Measurements from ENCODE around the gene KRT40.
"Not testable (repeated sequence)": the region's sequence is repeated elsewhere in the genome, so short reads cannot be mapped to it uniquely, and the experiment has no call there.

KRT40 gene

DNA sequence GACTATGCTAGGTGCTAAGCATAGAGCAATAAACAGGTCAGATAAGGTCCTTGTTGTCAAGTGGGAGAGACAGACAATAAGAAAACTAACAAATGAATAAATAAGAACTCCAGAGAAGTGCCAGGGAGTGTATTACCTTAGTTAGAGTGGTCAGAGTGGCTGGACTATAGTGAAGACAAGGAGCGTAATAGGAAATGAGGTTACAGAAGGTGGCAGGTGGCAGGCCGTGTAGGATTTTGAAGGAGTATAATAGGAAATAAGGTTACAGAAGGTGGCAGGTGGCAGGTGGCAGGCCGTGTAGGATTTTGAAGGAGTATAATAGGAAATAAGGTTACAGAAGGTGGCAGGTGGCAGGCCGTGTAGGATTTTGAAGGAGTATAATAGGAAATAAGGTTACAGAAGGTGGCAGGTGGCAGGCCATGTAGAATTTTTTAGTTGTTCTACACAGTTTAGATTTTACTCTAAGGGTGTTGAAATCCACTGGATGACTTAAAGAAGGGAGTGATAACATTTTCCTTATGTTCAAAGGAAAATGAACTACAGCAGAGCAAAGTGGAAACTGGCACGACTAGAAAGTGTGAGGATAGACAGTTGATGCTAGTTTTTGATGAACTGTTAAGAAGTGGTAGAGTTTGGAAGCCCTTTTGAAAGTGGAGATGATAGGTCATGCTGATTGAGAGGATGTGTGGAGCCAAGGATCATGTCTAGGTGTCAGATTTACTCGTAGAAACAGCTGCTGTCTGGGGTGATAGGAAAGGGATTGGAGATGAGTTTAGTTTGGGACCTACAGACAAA, 28.4 kb upstream of the KRT40 start:
- no peak overlapping the region for H3K9ac ChIP-seq (ENCODE audit: low read length)
- no peaks in the 10 kb centered on the region for H3K27me3 ChIP-seq (ENCODE audit: control insufficient read depth, insufficient read depth, low read length)
- no peaks in the 10 kb centered on the region for H3K4me1 ChIP-seq (ENCODE audit: control insufficient read depth, insufficient read depth, low read length)
- H3K36me3 ChIP-seq (ENCODE audit: control insufficient read depth, insufficient read depth, low read length) = no peaks in the 10 kb centered on the region
- H3K4me3 ChIP-seq (ENCODE audit: low read length) = no peak overlapping the region
- H3K9me3 ChIP-seq (ENCODE audit: control insufficient read depth, low read length) = no peaks in the 10 kb centered on the region

DNA sequence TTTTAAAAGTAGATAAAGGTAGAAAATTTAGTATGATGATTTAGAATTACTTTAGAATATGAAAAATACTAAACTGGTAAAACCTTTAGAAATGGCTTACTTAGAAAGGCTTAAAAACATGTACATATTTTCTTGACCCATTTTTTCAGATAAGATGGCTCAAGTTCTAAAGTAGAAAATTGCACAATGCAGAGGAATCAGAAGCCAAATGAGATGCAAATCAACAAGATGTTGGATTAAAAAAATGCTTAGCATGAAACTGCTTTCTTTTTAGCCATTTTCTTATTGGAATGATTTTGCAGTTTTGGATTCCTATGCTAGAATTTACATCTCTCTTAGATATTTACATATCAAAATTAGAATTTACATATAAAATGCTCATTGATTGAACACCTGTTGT, 26.3 kb upstream of the KRT40 start:
- no peaks in the 10 kb centered on the region for H3K4me1 ChIP-seq (ENCODE audit: control insufficient read depth, insufficient read depth, low read length)
- H3K27me3 ChIP-seq (ENCODE audit: control insufficient read depth, insufficient read depth, low read length) = no peaks in the 10 kb centered on the region
- no peaks in the 10 kb centered on the region for H3K36me3 ChIP-seq (ENCODE audit: control insufficient read depth, insufficient read depth, low read length)
- no peak overlapping the region for H3K4me3 ChIP-seq (ENCODE audit: low read length)
- H3K9me3 ChIP-seq (ENCODE audit: control insufficient read depth, low read length) = no peaks in the 10 kb centered on the region
- no peak overlapping the region for H3K9ac ChIP-seq (ENCODE audit: low read length)

DNA sequence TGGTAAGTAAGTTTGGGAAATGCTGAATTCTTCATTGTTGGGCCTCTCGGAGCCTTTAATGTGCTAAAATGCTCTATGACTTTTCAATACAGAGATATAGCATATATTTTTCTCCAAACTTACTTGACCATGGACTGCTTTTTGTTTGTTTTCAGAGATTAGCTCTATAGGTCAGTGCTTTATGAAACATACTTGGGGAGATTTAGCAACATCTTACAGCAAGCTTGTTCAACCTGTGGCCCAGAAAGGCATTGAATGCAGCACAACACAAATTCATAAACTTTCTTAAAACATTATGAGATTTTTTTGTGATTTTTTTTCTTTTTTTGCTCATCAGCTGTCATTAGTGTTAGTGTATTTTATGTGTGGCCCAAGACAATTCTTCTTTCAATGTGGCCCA, 25.8 kb upstream of the KRT40 start:
- Histone ChIP-seq H3K9me3 (ENCODE audit: control insufficient read depth, low read length) (no peaks in the 10 kb centered on the region), H3K4me3 (ENCODE audit: low read length) (no peak overlapping the region), H3K4me1 (ENCODE audit: control insufficient read depth, insufficient read depth, low read length) (no peaks in the 10 kb centered on the region)

DNA sequence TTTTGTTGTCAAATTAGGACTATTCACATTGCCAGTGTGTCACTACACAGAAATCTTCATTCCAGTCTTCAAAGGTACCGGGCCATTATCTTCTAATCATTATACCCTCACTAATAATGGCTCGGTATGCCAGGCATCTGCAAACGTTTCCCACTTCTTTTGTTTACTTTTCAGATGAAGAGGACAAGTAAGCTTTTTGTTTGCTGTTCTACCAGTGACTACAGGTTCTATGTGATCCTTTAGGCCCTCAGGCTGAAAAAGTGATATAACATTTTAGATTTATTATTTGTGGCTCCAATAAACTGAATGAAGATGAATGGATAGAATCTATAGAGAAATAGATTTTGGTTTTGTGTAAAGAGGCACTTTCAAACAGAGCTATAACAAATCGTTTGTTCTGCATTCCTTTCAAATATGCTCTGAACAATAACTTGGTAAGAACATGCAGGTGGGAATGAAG, 25.2 kb upstream of the KRT40 start:
- H3K4me3 ChIP-seq (ENCODE audit: low read length) = no peak overlapping the region
- H3K4me1 ChIP-seq (ENCODE audit: control insufficient read depth, insufficient read depth, low read length) = no peaks in the 10 kb centered on the region
- no peaks in the 10 kb centered on the region for H3K36me3 ChIP-seq (ENCODE audit: control insufficient read depth, insufficient read depth, low read length)
- H3K27me3 ChIP-seq (ENCODE audit: control insufficient read depth, insufficient read depth, low read length) = no peaks in the 10 kb centered on the region
- H3K9ac ChIP-seq (ENCODE audit: low read length) = no peak overlapping the region
- H3K9me3 ChIP-seq (ENCODE audit: control insufficient read depth, low read length) = no peaks in the 10 kb centered on the region

More for the DNA sequence above, 25.8 kb upstream of the KRT40 start:
- no peaks in the 10 kb centered on the region for H3K36me3 ChIP-seq (ENCODE audit: control insufficient read depth, insufficient read depth, low read length)
- H3K27me3 ChIP-seq (ENCODE audit: control insufficient read depth, insufficient read depth, low read length) = no peaks in the 10 kb centered on the region
- H3K9ac ChIP-seq (ENCODE audit: low read length) = no peak overlapping the region

DNA sequence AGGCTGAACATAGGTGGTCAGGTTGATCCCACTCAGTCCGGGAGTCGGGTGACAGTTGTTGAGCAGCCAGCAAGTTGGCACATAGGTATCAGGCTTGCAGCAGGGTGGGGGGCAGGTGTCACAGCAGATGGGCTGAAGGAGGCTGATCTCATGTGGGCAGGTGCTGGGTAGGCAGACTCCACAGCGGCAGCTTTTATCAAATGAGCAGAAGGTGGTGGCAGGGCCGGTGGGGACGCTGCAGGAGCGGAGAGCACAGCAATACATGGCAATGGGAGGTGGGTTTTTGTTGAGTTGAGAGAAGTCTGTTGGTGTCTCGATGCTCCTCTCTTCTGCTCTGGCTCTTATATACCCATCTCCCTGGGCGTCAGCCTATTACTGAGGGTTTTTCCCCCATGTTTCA, 24.7 kb upstream of the KRT40 start, which contains the start of gene KRTAP3-1:
Gene KRTAP3-1 (minus strand): TSS at position 318 of the 400 bp plus-strand sequence. CDS start 54 bp downstream, at position 264.
- no peak within 1 kb of the TSS for H3K9ac ChIP-seq (ENCODE audit: low read length)
- no peaks in the 10 kb centered on the region for H3K36me3 ChIP-seq (ENCODE audit: control insufficient read depth, insufficient read depth, low read length)
- no peaks in the 10 kb centered on the region for H3K27me3 ChIP-seq (ENCODE audit: control insufficient read depth, insufficient read depth, low read length)
- H3K4me1 ChIP-seq (ENCODE audit: control insufficient read depth, insufficient read depth, low read length) = no peaks in the 10 kb centered on the region
- H3K9me3 ChIP-seq (ENCODE audit: control insufficient read depth, low read length) = no peaks in the 10 kb centered on the region
- no peak within 1 kb of the TSS for H3K4me3 ChIP-seq (ENCODE audit: low read length)

DNA sequence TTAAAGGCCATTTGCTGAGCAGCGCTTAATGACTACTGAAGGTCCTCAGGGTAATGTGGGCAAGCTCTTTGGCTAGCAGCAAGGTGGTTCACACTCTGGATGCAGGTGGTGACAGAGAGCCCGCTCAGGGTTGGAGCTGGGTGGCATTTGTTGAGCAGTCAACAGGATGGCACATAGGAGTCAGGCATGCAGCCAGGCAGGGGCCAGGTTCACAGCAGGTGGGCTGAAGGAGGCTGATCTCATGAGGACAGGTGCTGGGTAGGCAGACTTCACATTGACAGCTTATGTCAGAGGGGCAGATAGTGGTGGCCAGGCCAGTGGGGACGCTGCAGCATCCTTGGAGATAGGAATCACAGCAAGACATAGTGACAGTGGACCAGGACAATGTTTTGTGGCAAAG, 20.3 kb upstream of the KRT40 start:
- H3K4me3 ChIP-seq (ENCODE audit: low read length) = no peak overlapping the region
- no peak overlapping the region for H3K9ac ChIP-seq (ENCODE audit: low read length)
- H3K9me3 ChIP-seq (ENCODE audit: control insufficient read depth, low read length) = no peaks in the 10 kb centered on the region
- no peaks in the 10 kb centered on the region for H3K27me3 ChIP-seq (ENCODE audit: control insufficient read depth, insufficient read depth, low read length)
- H3K36me3 ChIP-seq (ENCODE audit: control insufficient read depth, insufficient read depth, low read length) = no peaks in the 10 kb centered on the region
- H3K4me1 ChIP-seq (ENCODE audit: control insufficient read depth, insufficient read depth, low read length) = peaks cover 12% of the 10 kb centered on the region

DNA sequence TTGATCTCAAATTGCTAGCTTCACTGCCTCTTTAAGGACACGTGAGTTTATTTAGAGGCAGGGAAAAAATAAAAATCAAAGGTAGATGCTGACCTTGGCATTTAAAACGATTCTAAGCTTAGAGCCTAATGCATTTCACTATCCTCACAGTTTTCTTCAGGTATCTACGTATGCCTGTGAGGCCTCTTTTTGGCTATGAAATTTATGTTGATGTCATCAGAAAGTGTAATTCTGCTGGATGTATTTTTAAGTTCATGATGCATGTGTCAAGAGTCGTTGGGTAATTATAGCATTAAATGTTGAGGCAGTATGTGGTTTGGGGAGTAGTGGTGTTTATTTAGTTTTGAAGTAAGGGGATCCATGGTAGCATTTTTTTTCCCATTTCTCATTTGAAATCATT, 19.8 kb upstream of the KRT40 start:
- no peaks in the 10 kb centered on the region for H3K9me3 ChIP-seq (ENCODE audit: control insufficient read depth, low read length)
- no peaks in the 10 kb centered on the region for H3K27me3 ChIP-seq (ENCODE audit: control insufficient read depth, insufficient read depth, low read length)
- H3K36me3 ChIP-seq (ENCODE audit: control insufficient read depth, insufficient read depth, low read length) = no peaks in the 10 kb centered on the region
- peaks cover 12% of the 10 kb centered on the region for H3K4me1 ChIP-seq (ENCODE audit: control insufficient read depth, insufficient read depth, low read length)
- no peak overlapping the region for H3K4me3 ChIP-seq (ENCODE audit: low read length)
- H3K9ac ChIP-seq (ENCODE audit: low read length) = no peak overlapping the region

DNA sequence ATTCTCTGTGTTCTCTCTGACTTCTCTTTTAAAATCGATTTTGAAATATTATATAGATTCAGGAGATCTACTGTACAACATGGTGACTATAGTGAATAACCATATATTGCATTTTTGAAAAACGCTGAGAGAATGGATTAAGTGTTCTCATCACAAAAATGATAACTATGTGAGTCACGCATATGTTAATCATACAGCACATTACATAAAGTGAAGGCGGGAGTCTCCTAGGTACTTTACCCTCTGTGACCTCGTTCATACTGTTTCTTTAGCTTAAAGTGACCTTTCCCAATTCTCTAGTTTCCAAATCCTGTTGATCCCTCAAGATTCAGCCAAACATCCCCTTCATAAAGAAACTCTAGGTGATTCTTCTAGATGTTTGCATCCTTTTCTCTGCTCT, 18.7 kb upstream of the KRT40 start:
- Histone ChIP-seq H3K27me3 (ENCODE audit: control insufficient read depth, insufficient read depth, low read length) (no peaks in the 10 kb centered on the region), H3K4me3 (ENCODE audit: low read length) (no peak overlapping the region), H3K9ac (ENCODE audit: low read length) (no peak overlapping the region), H3K36me3 (ENCODE audit: control insufficient read depth, insufficient read depth, low read length) (no peaks in the 10 kb centered on the region), H3K9me3 (ENCODE audit: control insufficient read depth, low read length) (no peaks in the 10 kb centered on the region), H3K4me1 (ENCODE audit: control insufficient read depth, insufficient read depth, low read length) (peaks cover 12% of the 10 kb centered on the region)

DNA sequence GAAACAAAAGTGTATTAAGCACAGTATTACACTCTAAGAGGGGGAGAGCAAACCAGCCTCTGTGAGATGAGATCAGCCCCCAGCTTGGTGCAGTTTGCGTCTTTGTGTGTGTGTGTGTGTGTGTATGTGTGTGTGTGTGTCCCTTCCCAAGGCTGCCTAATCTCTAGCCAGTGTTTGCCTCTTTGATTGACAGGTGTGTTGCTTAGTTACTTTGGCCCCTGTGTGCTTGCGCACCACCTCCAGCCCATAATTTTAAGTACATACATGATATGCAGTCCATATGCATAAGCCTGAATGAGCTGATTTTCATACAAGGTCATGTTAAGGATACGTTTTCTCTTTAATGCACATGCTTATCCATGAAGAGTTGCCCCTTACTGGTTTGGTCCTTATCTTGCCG, 17.7 kb upstream of the KRT40 start:
- Histone ChIP-seq H3K9ac (ENCODE audit: low read length) (no peak overlapping the region), H3K4me3 (ENCODE audit: low read length) (no peak overlapping the region), H3K9me3 (ENCODE audit: control insufficient read depth, low read length) (no peaks in the 10 kb centered on the region), H3K27me3 (ENCODE audit: control insufficient read depth, insufficient read depth, low read length) (no peaks in the 10 kb centered on the region), H3K36me3 (ENCODE audit: control insufficient read depth, insufficient read depth, low read length) (no peaks in the 10 kb centered on the region), H3K4me1 (ENCODE audit: control insufficient read depth, insufficient read depth, low read length) (peaks cover 12% of the 10 kb centered on the region)

DNA sequence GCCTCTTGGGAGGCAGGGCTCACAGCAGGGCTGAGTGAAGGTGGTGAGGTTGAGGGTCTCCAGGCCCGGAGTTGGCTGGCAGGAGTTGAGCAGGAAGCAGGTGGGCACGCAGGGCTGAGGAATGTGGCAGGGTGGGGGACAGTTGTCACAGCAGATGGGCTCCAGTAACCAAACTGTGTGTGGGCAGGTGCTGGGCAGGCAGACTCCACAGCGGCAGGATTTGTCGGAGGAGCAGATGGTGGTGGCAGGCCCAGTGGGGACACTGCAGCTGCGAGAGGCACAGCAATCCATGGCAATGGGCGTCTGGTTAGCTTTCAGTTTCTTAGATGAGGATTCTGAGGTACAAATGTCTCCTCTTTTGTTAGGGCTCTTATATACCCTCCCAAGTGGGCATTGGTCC, 15.4 kb upstream of the KRT40 start, which contains the start of gene KRTAP3-2:
Gene KRTAP3-2 (minus strand): TSS at position 344 of the 400 bp plus-strand sequence. CDS start 53 bp downstream, at position 291.
- not testable (repeated sequence) for H3K4me3 ChIP-seq (ENCODE audit: low read length); H3K9me3 ChIP-seq (ENCODE audit: control insufficient read depth, low read length); H3K27me3 ChIP-seq (ENCODE audit: control insufficient read depth, insufficient read depth, low read length); H3K9ac ChIP-seq (ENCODE audit: low read length); H3K36me3 ChIP-seq (ENCODE audit: control insufficient read depth, insufficient read depth, low read length)
- peaks cover 12% of the 10 kb centered on the region for H3K4me1 ChIP-seq (ENCODE audit: control insufficient read depth, insufficient read depth, low read length)

DNA sequence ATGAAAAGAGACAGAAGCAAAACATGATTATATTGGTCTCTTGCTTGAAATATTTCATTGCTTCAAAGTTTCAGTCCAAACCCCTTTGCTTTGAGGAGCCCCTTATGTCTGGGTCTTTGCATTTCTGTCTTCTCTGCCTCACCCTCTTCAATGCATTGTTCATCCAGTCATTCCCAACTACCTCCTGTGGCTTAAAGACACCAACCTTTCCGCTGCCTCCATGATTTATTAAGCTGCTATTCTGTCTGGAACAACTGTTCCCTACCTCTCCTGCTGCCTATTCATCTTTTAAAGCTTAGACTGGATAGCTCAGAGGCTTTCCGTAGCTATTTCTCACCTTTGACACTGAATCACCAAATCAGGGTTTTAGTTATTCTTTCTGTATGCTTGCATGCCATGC, 13.2 kb upstream of the KRT40 start:
- no peak overlapping the region for H3K9ac ChIP-seq (ENCODE audit: low read length)
- H3K36me3 ChIP-seq (ENCODE audit: control insufficient read depth, insufficient read depth, low read length) = no peaks in the 10 kb centered on the region
- no peaks in the 10 kb centered on the region for H3K9me3 ChIP-seq (ENCODE audit: control insufficient read depth, low read length)
- H3K4me3 ChIP-seq (ENCODE audit: low read length) = no peak overlapping the region
- peaks cover 8% of the 10 kb centered on the region for H3K4me1 ChIP-seq (ENCODE audit: control insufficient read depth, insufficient read depth, low read length)
- H3K27me3 ChIP-seq (ENCODE audit: control insufficient read depth, insufficient read depth, low read length) = no peaks in the 10 kb centered on the region

DNA sequence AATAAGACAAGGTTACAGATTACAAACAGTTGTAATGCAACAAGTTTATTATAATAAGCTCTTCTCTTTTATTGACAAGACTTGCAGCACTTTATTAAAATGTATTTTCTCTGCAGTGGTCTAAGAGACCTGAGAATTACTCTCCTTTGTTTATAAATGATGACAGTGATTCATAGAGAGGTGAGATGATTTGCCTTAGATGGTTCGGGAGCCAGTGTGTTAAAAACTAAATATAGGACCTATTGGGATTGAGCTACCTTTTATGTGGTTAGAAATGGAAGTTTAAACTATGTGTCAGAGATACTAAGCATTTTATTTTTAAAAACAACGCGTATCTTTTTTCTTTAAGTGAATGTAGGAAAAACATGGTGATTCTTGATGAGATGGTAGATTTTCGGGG, 12.7 kb upstream of the KRT40 start:
- H3K27me3 ChIP-seq (ENCODE audit: control insufficient read depth, insufficient read depth, low read length) = no peaks in the 10 kb centered on the region
- no peaks in the 10 kb centered on the region for H3K36me3 ChIP-seq (ENCODE audit: control insufficient read depth, insufficient read depth, low read length)
- H3K9ac ChIP-seq (ENCODE audit: low read length) = no peak overlapping the region
- peaks cover 3% of the 10 kb centered on the region for H3K4me1 ChIP-seq (ENCODE audit: control insufficient read depth, insufficient read depth, low read length)
- H3K4me3 ChIP-seq (ENCODE audit: low read length) = no peak overlapping the region
- H3K9me3 ChIP-seq (ENCODE audit: control insufficient read depth, low read length) = no peaks in the 10 kb centered on the region
